ENCODE results near the gene FBXO11.

DNA sequence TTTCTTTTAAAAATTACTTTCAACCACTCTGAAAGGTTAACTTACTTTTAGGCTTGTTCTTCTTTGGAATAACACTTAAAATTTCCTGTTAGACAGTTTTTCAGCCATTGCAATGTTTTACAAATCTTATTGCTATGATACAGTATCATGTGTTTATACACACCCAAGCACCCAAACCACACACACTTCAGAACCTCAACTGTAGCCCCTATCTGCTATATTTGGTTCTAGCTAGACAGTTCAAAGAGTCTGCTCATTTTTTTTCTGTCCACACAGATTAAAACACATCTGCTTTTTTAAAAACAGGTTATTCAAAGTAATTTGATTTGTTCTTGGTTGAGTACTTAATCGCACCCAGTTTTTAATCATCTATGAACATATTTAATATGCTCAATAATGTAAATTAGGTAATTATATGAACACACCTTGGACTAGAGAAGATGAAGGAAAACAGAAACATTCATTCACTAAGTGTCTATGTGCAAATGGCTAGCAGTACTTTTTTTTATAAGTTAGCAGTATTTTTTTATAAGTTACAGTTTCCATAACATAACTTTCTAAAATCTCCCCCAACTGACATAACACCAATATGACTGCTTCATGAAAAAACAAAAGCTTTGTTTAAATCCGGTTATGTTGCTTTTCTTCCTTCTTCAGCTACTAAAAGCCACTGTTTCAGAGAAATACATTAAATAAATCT, 17.6 kb downstream of the FBXO11 start:
- TF ChIP-seq, protein P1, sequence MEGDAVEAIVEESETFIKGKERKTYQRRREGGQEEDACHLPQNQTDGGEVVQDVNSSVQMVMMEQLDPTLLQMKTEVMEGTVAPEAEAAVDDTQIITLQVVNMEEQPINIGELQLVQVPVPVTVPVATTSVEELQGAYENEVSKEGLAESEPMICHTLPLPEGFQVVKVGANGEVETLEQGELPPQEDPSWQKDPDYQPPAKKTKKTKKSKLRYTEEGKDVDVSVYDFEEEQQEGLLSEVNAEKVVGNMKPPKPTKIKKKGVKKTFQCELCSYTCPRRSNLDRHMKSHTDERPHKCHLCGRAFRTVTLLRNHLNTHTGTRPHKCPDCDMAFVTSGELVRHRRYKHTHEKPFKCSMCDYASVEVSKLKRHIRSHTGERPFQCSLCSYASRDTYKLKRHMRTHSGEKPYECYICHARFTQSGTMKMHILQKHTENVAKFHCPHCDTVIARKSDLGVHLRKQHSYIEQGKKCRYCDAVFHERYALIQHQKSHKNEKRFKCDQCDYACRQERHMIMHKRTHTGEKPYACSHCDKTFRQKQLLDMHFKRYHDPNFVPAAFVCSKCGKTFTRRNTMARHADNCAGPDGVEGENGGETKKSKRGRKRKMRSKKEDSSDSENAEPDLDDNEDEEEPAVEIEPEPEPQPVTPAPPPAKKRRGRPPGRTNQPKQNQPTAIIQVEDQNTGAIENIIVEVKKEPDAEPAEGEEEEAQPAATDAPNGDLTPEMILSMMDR (IDR thresholded peaks at IDR 0.05), result no peak
- TF ChIP-seq, protein P2, sequence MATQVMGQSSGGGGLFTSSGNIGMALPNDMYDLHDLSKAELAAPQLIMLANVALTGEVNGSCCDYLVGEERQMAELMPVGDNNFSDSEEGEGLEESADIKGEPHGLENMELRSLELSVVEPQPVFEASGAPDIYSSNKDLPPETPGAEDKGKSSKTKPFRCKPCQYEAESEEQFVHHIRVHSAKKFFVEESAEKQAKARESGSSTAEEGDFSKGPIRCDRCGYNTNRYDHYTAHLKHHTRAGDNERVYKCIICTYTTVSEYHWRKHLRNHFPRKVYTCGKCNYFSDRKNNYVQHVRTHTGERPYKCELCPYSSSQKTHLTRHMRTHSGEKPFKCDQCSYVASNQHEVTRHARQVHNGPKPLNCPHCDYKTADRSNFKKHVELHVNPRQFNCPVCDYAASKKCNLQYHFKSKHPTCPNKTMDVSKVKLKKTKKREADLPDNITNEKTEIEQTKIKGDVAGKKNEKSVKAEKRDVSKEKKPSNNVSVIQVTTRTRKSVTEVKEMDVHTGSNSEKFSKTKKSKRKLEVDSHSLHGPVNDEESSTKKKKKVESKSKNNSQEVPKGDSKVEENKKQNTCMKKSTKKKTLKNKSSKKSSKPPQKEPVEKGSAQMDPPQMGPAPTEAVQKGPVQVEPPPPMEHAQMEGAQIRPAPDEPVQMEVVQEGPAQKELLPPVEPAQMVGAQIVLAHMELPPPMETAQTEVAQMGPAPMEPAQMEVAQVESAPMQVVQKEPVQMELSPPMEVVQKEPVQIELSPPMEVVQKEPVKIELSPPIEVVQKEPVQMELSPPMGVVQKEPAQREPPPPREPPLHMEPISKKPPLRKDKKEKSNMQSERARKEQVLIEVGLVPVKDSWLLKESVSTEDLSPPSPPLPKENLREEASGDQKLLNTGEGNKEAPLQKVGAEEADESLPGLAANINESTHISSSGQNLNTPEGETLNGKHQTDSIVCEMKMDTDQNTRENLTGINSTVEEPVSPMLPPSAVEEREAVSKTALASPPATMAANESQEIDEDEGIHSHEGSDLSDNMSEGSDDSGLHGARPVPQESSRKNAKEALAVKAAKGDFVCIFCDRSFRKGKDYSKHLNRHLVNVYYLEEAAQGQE (IDR thresholded peaks at IDR 0.05; ENCODE audit: insufficient read depth in 1 of 2, low read depth in 2 of 2, low read length in 1 of 2), result no peak
- TF ChIP-seq POLR2AphosphoS5 (IDR thresholded peaks at IDR 0.05; ENCODE audit: low read depth, low read length) (no peak), SIN3A (IDR thresholded peaks at IDR 0.05; ENCODE audit: borderline replicate concordance, insufficient read depth, low read depth, low read length) (no peak), TCF7L2 (IDR thresholded peaks at IDR 0.05; ENCODE audit: low read depth, low read length) (no peak)
